Activated effector memory CD4-positive, alpha-beta T cell treated with Interleukin-2 at 50 U/mL for 16 hours (primary cell): ENCODE data around the gene COL5A2.

ENCODE experiments used
- DNase-seq: peaks from one replicate; pipeline ENCODE4 v3.0.0-alpha.2; 2020

Gene COL5A2

GRCh38 chr2:188983427-188984064, 196.0 kb downstream of the COL5A2 start:
- no peak for DNase-seq
